GM12875 (cell line): ENCODE results near the gene SOBP.

Experiments
- H3K4me3 ChIP-seq: one replicate; pipeline ENCODE4 v1.5.1; 2011; ENCODE audit warnings: low read depth, low read length, control low read depth
- CTCF ChIP-seq: IDR thresholded peaks from 2 replicates; pipeline ENCODE4 v1.5.1; 2011; ENCODE audit warnings: low read depth, mild to moderate bottlenecking, control low read depth, inconsistent platforms, low read length, moderate library complexity, borderline replicate concordance; ENCODE audit not compliant: insufficient read depth

SOBP gene

DNA sequence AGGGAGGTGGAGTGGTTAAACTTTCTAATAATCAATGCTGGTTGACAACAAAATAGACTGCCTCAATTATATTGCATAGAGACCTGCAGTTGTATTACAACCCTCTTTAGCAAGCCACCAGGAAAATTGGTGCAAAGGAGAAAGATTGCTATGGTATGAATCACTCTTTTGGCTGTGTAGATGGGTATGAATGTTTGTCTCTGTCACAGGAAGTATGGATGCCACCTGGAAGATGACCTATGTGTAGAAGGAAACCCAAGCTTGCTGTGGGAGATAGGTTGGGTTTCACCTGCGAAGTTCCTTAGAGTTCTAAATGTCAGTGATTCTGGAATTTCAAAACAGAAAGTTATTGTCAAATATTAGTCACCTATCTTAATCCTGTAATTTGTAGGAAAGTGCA, 134.6 kb downstream of the SOBP start:
- TF ChIP-seq CTCF, result no peak

DNA sequence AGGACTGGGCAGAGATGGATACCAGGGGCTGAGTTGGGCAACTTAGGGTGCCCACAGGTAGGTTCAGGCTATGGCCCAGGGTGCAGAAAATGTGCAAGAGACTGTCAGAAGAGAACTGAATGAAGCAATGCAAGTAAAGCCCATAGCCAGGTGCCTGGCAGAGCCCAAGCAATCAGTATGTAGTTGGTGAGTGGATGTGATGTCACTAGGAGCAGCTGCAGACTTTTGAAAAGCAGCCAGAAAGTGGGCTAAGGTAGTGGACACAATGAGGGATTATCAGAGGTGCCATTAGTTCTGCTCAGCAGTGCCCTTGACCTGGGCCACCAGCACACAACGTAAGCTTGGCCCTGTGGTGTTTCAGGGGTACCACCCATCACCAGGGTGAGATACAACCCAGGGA, 135.3 kb downstream of the SOBP start:
- no peak for TF ChIP-seq CTCF
- H3K4me3 ChIP-seq, result no peak overlapping the region

More for the DNA sequence above, 134.6 kb downstream of the SOBP start:
- H3K4me3 ChIP-seq, result no peak overlapping the region

GRCh38 chr6:107626645-107627044, 136.7 kb downstream of the SOBP start:
- no peak overlapping the region for H3K4me3 ChIP-seq
- TF ChIP-seq CTCF, result no peak

DNA sequence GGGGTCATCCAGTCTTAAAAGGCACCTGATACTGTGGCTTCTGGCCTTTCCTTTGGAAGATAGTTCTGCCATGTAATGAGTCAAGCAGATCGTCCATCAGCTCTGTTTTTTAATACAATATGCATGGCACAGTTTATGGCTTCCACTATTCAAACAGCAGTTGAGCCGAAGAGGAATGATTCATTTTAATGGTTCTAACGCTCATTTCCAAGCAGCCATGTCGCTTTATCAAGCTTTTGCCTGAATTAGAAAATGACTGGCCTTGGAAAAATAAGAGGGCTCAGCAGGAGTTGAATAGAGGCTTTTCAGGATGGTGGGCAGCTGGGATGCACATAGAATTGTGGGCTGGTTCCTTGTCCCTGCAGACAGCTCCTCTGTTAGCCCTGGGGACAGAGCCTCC, 138.1 kb downstream of the SOBP start:
- no peak overlapping the region for H3K4me3 ChIP-seq
- TF ChIP-seq CTCF, result no peak

DNA sequence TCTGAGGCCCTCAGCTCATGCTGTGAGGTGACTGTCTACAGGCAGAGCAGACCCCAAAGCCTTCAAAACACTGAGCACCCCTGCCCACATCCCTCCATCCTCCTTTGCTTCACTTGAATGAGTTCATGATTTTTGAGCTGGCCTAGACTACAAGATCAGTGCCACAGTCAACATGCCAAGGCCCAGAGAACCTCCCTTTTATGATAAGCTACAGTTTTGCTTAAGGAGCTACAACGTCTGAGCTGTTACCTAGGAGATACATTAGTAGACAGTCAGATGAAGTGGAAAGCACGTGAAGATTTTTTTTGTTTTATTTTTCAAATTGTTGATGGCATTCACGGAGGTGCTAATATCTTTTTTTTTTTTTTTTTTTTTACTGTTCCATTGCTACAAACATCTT, 139.0 kb downstream of the SOBP start:
- H3K4me3 ChIP-seq, result no peak overlapping the region
- no peak for TF ChIP-seq CTCF

- H3K4me3 ChIP-seq, result no peak overlapping the region
- TF ChIP-seq CTCF, result no peak
These were observed 139.7 kb downstream of the SOBP start for GRCh38 chr6:107629548-107630129.

DNA sequence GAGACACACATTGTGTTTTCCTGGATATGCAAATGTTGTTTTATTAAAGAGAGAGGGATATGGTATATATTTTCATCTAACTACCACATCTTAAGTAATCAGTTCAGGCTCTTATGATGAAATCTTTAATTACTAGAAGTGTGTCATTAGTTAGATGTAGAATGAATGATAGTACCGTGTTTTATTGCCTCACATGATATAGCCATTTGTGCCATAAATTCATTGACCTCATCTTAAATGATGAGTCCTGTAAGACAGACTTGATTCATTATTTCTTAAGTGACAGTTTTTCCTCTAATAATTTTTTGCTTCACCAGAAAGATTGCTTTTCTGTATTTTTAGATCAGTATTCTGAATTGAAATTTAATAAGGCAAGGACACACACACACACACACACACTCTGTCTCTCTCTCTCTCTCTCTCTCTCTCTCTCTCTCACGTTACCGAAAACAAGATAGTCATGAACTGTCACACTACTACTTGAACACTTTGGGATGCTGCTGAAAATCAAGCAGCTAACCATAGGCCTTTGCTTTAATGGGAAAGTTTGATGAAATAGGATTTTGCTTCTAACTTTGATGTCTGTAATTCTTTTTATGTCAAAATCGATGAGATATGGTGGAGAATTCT, 140.5 kb downstream of the SOBP start:
- H3K4me3 ChIP-seq, result no peak overlapping the region
- no peak for TF ChIP-seq CTCF
